HG02938 (cell line): ENCODE data around the gene WBP1.
"Not testable (repeated sequence)": the region's sequence is repeated elsewhere in the genome, so short reads cannot be mapped to it uniquely, and the experiment has no call there.

Experiments used
- ATAC-seq: cut with Tn5 transposase; IDR thresholded peaks from one replicate; pipeline ENCODE4 v1.9.1; 2021; ENCODE audit warnings: mild to moderate bottlenecking, moderate library complexity; ENCODE audit not compliant: unreplicated experiment

WBP1 gene

DNA sequence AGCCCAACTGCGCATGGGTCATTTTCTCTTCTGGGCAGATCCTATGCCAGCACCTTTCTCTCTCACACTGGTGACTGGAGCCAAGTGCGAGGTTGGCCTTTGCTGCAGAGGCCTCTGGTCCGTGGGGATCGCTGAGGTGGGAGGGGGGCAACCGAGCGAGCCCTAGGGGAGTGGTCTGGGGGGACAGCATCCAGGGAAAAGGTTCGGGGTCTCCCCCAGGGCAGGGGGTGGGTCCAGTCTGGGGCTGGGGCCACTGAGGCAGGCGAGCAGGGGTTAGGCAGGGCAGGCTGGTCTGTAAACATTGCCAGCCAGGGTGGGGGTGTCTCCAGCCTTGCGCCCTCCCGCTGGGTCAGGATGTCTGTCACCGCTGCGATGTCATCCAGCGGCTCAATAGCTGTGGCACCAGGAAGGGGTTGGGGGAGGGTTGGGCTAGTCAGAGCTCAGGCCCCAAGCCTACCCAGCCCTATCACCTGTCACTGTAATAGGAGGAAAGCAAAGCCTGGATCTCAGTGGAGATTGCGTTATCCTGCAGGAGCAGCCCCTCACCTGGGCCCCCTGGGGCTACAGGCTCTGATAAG, 32.0 kb upstream of the WBP1 start:
- ATAC-seq, result no peak

DNA sequence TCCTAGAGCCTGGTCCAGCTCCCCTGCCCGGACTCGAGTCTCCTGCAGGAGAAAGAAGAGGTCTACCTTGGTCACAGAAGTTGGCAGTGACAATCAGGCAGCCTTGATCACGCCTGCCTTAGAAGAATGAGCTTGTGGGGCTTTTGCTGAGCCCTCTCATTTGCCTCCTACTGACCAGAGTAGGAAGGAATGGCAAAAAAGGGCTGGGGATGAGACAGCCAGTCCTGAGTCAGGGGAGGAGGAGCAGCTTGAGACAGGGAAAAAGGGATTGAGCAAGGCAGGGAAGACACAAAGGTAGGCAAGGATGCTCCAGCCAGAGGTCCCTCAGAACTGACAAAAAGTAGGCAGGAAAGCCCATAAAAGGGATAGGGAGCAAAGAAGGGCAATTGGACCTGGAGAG, 30.7 kb upstream of the WBP1 start:
- no peak for ATAC-seq

DNA sequence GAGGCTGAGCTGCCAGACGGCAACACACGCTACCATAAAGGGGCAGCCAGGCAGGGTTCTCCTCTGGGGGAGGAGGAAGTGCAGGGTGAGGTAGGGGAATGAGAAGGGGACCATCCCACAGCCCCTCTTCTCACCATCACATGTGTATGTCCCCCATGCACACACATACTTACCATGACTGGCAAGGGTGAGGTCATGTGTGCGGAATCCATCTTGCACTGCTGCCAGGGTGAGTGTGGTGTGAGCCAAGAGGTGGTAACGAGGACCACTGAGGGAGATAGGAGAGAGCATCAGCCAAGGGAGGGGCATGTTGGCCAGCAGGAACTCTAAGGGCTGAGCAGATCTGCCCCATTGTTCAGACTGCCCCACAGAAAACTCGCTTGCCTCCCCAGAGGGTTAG, 29.6 kb upstream of the WBP1 start:
- ATAC-seq, result no peak

DNA sequence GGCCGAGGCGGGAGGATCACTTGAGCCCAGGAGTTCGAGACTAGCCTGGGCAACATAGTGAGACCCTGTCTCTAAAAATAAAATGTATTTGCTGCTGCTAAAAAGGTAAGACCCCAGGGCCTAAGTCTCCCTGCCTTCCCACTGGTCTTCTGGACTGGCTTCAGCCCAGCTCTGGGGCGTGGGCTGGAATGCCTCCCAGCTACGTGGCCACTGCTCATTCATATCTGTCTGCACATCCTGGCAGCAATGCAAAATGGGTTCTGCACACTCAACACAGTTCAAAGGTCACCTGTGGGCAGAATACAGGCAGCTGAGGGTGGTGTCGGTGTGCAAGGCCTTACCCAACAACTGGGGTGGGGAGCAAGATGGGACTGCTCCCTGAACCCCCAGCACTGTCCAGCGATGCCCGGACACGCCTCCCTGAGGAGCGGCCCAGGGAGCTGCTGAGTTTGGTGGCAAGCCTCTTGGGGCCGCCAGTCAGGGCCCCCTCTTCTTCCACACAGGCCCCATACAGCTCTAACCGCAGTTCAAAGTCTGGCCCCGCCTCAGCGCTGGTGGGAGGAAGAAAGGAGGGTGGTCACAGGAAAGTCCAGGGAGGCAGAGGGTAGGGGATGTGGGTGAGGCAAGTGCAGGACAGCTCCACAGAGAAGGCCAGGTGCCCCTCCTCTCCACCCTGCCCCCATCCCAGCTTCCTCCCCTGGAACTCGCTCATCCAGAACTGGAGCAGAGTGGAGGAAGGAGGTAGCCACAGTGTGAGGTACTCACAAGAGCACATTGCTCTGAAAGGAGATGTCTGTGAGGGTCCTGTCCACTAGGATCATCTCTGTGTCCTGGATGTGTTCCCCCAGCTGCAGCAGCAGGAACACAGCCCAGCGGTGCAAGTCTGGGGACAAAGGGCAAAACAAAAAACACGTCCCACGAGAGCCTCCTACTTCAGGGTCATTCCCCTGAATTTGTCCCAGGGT, 28.5 kb upstream of the WBP1 start:
- ATAC-seq, result no peak

DNA sequence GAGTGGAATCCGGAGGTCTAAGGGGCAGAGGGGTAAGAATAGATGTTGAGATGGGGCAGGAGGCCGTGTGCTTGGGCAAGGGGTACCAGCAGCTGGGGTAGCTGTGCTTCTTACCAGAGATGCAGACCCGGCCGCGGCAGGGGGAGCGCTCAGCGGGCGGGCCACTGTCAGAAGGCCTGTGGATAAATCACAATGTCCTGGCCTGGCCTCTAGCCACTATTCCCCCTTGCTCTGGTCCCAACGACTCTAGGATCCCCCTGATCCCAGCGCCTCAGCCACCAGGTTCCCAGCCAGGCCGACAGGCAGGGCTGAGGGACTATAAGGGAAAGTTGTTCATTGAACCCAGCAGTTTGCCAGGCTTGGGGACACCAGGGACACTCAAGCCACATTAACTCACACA, 27.7 kb upstream of the WBP1 start:
- ATAC-seq, result no peak

DNA sequence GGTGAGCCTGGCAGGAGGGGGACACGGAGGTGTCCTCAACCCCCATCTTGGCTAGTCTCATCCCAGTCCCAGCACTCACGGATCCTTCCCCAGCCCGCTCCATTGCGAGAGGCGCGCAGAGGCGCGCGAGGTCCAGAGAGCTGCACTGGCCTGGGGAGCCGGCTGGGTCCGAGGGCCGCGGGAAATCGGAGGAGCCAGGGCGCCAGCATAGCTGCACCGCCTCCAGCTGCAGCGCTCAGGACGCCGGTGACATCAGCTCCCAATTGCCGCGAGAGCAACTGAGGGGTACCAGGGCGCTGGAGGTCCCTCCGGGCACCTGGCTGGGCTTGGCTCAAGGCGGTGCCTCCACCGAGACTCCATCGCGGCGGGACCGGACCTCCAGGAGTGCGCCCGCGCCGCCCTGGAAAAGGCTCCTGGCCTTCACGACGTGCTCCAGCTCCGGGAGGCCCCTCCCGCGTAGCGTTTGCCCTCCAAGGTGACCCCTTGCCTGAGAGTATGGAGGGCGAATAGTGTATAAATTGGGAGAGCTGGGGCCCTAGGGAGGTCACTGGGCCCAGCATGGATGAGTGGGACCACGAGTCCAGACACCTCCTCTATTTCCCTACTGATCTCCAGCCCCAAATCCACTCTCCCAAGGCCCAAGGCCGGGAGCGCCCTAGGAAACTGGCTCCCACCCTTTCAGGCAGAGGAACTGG, 22.0 kb upstream of the WBP1 start:
- no peak for ATAC-seq

DNA sequence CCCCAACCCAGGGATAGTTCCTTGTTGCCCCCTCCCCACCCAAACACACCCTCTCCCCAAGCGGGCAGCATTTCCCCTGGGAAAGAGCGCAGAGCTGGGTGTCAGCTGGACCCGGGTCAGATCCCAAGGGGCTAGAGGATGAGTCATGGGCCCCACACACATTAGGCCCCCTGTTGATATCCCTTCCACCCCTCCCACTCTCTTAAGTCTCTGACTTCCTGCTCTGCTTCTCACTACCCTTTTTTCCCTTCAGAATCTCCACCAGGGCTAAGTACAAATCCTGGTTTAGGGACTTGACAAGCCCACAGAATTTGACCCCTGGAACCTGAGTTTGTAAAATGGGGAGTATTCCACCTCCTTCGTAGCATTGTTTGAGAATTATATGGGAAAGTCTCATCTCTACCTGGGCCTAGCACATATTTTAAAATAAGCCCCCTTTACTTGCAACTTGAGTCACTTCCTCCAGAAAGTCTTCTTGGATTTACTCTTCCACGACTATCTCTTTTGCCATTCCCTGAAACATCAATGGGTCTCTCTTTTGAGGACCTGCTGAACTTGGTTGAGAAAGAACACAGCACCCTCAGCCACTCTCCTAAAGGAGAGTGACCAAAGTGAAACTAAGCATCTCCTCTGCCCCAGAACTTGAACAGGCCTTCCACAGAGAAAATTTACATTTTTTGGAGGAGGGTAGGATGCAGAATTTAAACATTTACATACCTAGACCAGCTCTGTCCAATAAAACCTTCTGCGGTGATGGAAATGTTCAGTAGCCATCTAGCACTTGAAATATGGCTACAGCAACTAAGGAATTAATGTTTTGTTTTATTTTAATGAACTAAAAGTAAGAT, 21.2 kb upstream of the WBP1 start:
- no peak for ATAC-seq

DNA sequence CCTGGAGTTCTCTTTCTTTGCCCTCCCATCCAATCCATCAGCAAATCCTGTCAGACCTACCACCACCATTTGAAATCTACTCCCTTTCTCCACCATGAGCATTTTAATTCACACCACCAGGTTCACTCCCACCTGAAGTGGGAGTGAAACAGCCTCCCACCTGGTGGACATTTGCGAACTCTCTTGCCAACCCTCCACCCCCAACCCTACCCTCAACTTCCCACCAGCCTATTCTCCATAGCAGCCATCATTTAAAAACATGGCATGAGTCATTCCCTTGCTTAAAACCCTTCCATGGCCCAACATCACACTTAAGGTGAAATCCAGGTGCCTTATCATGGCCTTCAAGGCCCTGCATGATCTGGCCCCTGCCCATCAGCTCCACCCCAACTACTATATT, 20.0 kb upstream of the WBP1 start:
- no peak for ATAC-seq

DNA sequence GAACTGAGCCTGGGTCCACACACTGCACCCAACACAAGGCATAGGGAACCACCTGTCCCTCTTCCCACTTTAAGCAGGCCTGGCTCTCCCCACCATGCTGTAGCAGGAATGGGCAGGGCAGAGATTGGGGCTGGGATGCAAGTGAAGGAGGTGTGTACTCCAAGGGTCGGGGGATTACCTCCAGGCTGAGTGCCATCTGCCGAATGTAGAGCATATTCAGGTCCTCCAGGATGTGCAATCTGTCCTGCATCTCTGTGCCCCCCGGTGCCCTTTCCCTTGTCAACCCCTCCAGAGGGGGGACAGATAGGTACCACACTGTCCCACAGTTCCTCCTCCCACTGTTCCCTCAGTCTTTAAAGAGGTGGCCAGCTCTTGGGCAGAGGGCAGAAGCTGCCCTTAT, 18.9 kb upstream of the WBP1 start:
- no peak for ATAC-seq

DNA sequence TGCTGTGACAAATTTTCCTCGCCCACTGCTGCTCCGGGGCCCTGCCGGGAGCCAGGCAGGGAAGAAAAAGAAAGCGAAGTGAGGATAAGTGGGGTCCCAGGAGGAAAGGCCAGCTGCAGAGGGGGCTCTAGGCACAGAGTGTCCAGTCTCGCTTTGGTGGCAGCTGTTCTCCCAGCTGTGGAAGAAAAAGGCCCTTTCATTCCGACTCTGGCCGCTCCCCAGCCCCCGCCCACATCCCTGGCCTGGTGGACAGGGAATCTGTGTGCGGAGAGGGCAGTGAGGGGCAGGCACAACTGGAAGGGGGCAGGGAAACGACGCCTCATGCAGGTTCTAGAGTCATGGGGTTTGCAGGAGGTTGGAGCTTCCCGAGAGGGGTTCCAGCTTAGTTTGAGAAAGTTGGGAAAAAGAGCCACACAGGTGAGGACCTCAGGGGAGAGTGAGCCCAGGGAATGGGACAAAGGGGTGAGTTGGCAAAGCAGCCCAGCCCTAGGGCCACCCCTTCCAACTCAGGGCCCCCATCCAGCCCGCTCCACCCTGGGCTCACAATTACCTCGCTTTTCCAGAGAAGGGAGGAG, 18.3 kb upstream of the WBP1 start:
- ATAC-seq, result no peak

DNA sequence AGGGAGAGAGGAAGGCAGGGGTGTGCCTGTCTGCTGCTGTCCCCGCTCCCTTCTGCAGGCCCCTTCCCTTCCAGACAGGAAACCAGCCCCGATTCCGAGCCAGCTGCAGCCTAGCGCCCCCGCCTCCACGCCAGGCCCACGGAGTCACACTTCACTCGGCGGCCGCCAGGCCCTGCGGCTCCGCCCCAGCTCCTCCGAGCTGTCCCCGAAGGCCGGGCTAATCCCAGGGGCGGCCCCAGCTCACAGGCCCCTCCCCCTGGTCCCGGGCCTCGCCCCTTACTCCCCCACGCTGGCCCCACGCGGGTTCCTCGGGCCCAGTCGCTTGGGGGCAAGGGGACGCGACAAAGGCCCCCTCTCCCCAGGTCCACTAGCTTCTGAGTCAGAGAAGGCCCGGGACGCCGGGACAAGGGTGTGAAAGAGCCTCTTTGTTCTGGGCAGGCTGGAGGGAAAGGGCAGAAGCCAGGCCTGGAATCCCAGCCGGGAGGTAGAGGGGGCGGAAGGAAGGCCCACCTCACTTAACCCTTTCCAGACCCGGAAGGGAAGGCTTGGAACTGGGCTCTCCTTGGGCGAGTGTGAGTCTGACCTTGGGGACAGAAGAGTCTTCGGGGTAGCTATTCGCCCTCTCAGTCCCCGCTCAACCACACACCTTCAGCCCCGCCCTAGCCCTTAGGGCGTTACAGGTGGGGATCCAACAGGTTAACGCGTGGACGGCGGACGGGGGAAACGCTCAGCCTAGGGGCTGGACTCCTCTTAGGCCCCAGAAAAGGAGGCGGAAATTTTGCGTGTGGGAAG, 17.7 kb upstream of the WBP1 start:
- peak; percentile 80 for ATAC-seq

DNA sequence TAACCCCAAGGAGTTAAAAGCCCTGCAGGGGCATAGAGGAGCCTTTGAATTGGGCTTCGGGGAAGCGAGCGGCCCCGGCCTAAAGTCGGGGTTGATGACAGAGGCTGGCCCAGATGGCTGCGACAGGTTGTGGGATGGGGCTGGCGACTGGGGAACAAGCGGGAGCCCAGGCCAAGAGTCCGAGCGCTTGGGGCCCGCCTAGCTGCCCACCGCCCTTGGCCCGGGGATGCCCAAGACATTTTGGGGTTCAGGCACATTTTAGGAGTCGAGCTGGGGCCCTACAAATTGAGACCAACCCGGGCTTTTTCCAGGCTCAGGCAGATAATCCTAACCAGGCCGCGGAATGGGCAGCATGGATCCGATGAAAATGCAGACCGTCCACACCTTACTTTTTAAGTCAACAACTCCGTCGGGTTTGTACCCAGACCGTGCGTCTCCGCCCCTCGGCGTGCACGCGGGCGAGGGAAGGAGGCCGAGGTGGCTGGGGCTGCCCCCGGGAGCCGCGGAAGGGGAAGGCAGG, 17.0 kb upstream of the WBP1 start:
- ATAC-seq, result no peak

DNA sequence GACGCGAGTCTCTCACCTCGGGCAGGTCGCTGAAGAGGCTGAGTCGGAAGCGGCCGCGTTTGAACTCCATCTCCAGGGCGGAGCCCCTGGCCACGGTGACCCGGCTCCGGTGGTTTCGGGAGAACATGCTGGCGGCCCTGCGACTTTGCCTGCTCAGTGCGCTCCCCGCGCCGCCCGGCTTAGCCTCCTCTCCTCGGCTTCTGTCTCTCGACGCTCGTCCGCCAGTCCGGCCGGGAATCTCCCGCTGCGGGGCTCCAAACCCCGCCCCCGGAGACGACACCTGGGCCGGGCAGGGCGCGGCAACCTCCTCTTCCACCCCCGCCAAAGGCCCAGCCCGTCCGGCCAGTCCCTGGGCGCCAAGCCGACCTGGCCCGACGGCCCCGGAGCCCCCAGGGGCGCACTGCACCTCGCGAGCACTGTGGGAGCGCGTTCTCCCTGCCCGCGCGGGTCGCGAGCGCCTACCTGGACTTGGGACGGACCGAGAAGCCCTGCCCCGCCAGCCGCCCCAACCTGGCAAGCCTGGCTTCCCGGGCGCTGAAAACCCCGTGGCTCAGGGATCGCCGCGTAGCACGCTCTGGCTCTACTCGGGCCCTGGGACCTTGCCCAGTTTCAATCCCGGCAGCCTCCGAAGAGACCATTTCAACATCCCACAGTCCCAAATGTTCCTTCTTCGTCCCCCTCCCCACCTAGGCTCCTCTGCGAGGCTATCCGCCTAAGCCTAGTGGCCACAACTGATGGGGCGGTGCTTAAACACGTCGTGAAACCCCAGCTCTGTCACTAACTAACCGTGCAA, 16.4 kb upstream of the WBP1 start, which contains the start of gene RTKN:
RTKN (minus strand) TSS at position 248 of the 793 bp plus-strand sequence; CDS start at position 127, 121 bp downstream.
- no peak for ATAC-seq

DNA sequence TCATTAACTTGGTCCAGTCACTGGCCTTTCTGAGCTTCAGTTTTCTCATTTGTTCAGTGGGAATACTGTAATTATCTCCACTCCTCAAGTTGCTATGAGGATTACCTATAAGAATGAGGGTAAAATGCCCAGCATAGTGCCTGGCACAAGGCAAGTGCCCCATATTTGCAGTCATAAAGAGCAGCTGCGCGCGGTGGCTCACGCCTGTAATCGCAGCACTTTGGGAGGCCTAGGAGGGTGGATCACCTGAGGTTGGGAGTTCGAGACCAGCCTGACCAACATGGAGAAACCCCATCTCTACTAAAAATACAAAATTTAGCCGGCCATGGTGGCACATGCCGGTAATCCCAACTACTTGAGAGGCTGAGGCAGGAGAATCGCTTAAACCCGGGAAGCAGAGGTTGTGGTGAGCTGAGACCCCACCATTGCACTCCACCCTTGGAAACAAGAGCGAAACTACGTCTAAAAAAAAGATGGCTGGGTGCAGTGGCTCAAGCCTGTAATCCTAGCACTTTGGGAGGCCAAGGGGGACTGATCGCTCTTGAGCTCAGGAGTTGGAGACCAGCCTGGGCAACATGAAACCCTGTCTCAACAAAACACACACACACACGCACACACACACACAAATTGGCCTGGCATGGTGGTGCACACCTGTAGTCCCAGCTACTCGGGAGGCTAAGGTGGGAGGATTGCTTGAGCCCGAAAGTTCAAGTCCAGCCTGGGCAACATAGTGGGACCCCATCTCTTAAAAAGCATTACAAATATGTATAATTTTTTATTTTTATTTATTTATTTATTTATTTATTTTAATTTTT, 15.5 kb upstream of the WBP1 start:
- ATAC-seq, result not testable (repeated sequence)

DNA sequence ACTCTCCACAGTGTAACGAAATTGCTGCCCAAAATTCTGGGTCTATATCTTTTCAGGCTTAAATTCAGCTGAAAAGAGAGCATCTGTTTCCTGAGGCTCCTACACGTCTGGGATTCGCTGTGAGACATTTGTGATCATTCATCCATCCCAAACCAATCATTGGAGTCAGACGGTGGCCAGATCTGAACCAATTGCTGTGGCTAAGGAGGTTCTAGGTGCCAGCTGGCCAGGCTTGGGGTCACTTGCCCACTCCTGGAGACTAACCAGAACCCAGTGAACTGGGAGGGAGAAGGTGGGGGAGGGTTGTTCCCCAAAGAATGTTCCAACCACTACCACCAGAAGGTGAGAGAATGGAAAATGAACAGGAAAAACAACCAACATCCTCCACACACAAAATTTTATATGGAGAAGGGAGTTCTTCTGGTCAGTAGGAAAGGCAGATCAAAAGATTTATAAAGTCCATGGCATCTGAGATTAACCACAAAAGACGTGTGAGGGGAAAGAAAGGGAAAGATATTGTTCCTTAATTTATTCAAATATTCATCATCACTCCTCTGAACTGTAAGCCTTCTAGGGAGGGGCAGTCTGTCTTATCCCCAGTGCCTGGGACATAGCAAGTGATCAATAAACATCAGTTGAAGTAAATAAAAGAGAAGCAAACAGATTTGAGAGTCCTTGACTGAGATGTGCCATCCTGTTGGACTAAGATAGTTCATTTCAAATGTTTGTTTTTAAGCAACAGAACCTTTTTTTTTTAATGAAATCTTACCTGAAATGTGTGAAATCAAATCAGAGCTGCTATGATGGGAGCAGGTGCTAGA, 13.5 kb upstream of the WBP1 start:
- ATAC-seq, result no peak

DNA sequence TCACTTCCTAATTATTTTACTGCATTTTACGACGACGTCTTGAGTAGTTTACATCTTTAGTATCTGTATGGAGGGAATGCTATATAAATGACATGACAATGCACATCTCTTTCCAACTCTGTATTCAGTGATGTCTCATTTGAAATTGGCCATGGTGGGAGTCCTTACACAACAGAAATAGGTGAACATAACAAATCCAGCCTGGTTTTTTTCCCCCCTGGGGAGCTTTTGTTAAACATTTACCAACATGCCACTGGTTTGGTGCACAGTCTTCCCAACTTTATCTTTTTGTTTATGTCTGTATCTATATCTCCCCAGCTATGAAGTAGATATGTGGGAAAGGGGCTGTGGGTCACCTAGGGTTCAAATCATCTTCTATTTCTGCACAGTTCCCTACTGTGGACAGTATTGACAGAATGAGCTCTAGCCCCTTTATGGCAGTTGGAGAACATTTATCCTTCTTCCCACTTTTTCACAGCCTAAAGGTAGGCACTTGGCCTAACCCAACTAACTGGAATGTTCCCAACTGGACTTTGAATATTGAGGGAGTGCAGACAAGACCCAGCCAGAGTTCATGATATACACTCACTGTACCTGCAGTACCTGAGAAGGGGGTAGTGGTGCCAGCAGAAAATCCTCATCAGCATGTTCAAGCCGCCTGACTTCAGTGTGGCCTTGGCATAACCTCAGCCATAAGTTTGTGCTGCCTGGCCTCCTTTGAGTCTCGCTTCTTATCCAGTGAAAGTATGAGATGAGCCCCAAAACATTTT, 10.8 kb upstream of the WBP1 start:
- ATAC-seq, result no peak
